Endothelial cell of umbilical vein (primary cell): ENCODE results near the gene PNLIP. TPM values are rescaled to one million over a fixed set of nuclear protein-coding genes. Genes with fewer than 3 reads are reported as not detected.

ENCODE experiments used
- BruUV-seq: library from RNA; stranded (reverse); fragments of 400-500 nt; replicated peaks from 2 replicates; lab custom pipeline; 2021; lab: Mats Ljungman, UMichigan
- CTCF ChIA-PET: fragments of 300-600, 350-600 bp; sonication (Branson Sonifier 250); formaldehyde crosslinking; loops from one replicate; lab custom pipeline; 2021; ENCODE audit warnings: antibody characterized with exemption, inconsistent platforms; lab: Charles Lee
- POLR2A ChIA-PET: fragments of 300-600, 350-600 bp; sonication (Branson Sonifier 250); formaldehyde crosslinking; loops from one replicate; lab custom pipeline; 2021; ENCODE audit warnings: antibody characterized with exemption, inconsistent platforms; lab: Charles Lee
- DNase-seq: peaks from one replicate; pipeline ENCODE4 v3.0.0-alpha.2; 2011; ENCODE audit warnings: low read depth, low spot score
- FAIRE-seq: peaks from 2 replicates; lab custom pipeline; 2011; peaks lifted over from hg19 to GRCh38; lab: Jason Lieb, UNC
- H2AFZ ChIP-seq: 2 replicates; pipeline ENCODE4 v1.6.0; 2012; ENCODE audit warnings: low read depth, low read length, control low read depth, inconsistent platforms
- H3K27ac ChIP-seq: 2 replicates; pipeline ENCODE4 v1.5.1; 2011; ENCODE audit warnings: low read depth, mild to moderate bottlenecking, control low read depth, low read length, moderate library complexity; ENCODE audit not compliant: insufficient read depth
- H3K27me3 ChIP-seq, 2 experiments: 2 replicates each; pipeline versions ENCODE4 v1.6.0 to v1.6.1; 2011; ENCODE audit warnings: low read length in 2 of 2, mixed read lengths in 1 of 2; ENCODE audit not compliant: control insufficient read depth in 2 of 2, insufficient read depth in 2 of 2
- H3K36me3 ChIP-seq, 2 experiments: 2 replicates in 1 of 2; 3 replicates in 1 of 2; pipeline ENCODE4 v1.5.1; 2011; ENCODE audit warnings: low read length in 2 of 2, mild to moderate bottlenecking in 1 of 2, moderate library complexity in 1 of 2; ENCODE audit not compliant: control insufficient read depth in 2 of 2, insufficient read depth in 2 of 2; ENCODE audit errors: extremely low read depth in 1 of 2
- H3K4me1 ChIP-seq: 3 replicates; pipeline ENCODE4 v1.5.1; 2011; ENCODE audit warnings: mild to moderate bottlenecking, low read length; ENCODE audit not compliant: control insufficient read depth, insufficient read depth; ENCODE audit errors: extremely low read depth
- H3K4me2 ChIP-seq: 2 replicates; pipeline ENCODE4 v1.6.1; 2011; ENCODE audit warnings: low read length, control low read depth, mixed read lengths; ENCODE audit not compliant: insufficient read depth
- H3K4me3 ChIP-seq, 3 experiments: fragments of 200-600 bp in 1 of 3; sonication (generic), shearing (Covaris generic) in 1 of 3; replicated peaks in 1 of 3; 2 replicates each; pipeline ENCODE4 v1.5.1; 2011 to 2016; ENCODE audit warnings: control low read depth in 3 of 3, low read length in 3 of 3, mild to moderate bottlenecking in 2 of 3, inconsistent platforms in 1 of 3, low read depth in 1 of 3, moderate library complexity in 1 of 3; ENCODE audit not compliant: insufficient read depth in 1 of 3
- H3K79me2 ChIP-seq: 2 replicates; pipeline ENCODE4 v1.6.0; 2012; ENCODE audit warnings: low read length, inconsistent platforms; ENCODE audit not compliant: control insufficient read depth, insufficient read depth
- H3K9ac ChIP-seq: replicated peaks from 2 replicates; pipeline ENCODE3; 2011; ENCODE audit warnings: low read length, control low read depth; ENCODE audit not compliant: insufficient read depth; ENCODE audit errors: extremely low read depth
- H3K9me1 ChIP-seq: replicated peaks from 3 replicates; pipeline ENCODE4 v1.6.0; 2011; ENCODE audit warnings: mild to moderate bottlenecking, low read length; ENCODE audit not compliant: control insufficient read depth, insufficient read depth; ENCODE audit errors: extremely low read depth
- H3K9me3 ChIP-seq: replicated peaks from 2 replicates; pipeline ENCODE4 v1.5.1; 2012; ENCODE audit warnings: low read length, inconsistent platforms; ENCODE audit not compliant: control insufficient read depth, insufficient read depth
- H4K20me1 ChIP-seq: replicated peaks from 2 replicates; pipeline ENCODE3; 2011; ENCODE audit warnings: mild to moderate bottlenecking, low read length; ENCODE audit not compliant: control insufficient read depth, insufficient read depth; ENCODE audit errors: extremely low read depth
- EZH2 ChIP-seq: IDR thresholded peaks from 2 replicates; pipeline ENCODE4 v1.6.1; 2012; ENCODE audit warnings: borderline replicate concordance, low read depth, mild to moderate bottlenecking, moderate library complexity, low read length, inconsistent platforms; ENCODE audit not compliant: severe bottlenecking
- FOS ChIP-seq: IDR thresholded peaks from 2 replicates; pipeline ENCODE4 v1.6.1; 2011; ENCODE audit warnings: mild to moderate bottlenecking, low read length, moderate library complexity, borderline replicate concordance; ENCODE audit not compliant: insufficient read depth
- GATA2 ChIP-seq: IDR thresholded peaks from 2 replicates; pipeline ENCODE4 v1.7.0; 2011; ENCODE audit warnings: low read depth, mild to moderate bottlenecking, moderate library complexity, mixed read lengths, low read length; ENCODE audit not compliant: insufficient read length, insufficient read depth
- JUN ChIP-seq: IDR thresholded peaks from 2 replicates; pipeline ENCODE4 v1.6.1; 2011; ENCODE audit warnings: borderline replicate concordance, low read depth; ENCODE audit not compliant: insufficient read length, insufficient read depth
- MYC ChIP-seq: IDR thresholded peaks from one replicate; pipeline ENCODE4 v1.6.1; 2011; ENCODE audit warnings: mild to moderate bottlenecking, low read depth, low read length
- POLR2A ChIP-seq: IDR thresholded peaks from 2 replicates; pipeline ENCODE4 v1.6.1; 2012; ENCODE audit warnings: low read depth, mild to moderate bottlenecking, control low read depth, low read length
- POLR2AphosphoS5 ChIP-seq: IDR thresholded peaks from 2 replicates; pipeline ENCODE4 v1.6.1; 2012; ENCODE audit warnings: low read depth, mild to moderate bottlenecking, control low read depth, low read length, moderate library complexity; ENCODE audit not compliant: insufficient read depth
- dilution Hi-C: fragments of 300-500 bp; cut with MboI; formaldehyde crosslinking; loops from one replicate; pipeline ENCODE4 v1.15.0; 2019; ENCODE audit warnings: low sequenced_read_pairs; ENCODE audit not compliant: extremely low pct_ligation_motif_present
- intact Hi-C: fragments of 100-400 bp; cut with micrococcal nuclease; formaldehyde crosslinking; loops from one replicate; pipeline ENCODE4 v1.10.0; 2022
- polyA plus RNA-seq, 4 experiments: library from polyadenylated mRNA; depleted of rRNA in 3 of 4; stranded (reverse) in 3 of 4; unstranded in 1 of 4; fragments of >200 nt; gene quantifications; 2 replicates each; pipeline versions ENCODE4 v1.2.1 to v1.2.3, GENCODE V29; 2011 to 2012; ENCODE audit warnings: missing spikeins in 1 of 4
- total RNA-seq: library from RNA; stranded (reverse); gene quantifications from 2 replicates; pipeline ENCODE4 v1.2.3, GENCODE V29; 2021
- TF ChIP-seq, protein P1 (sequence below): IDR thresholded peaks from 2 replicates; pipeline ENCODE4 v1.6.1; 2011; ENCODE audit not compliant: insufficient read depth, insufficient read length
- TF ChIP-seq, protein P2 (sequence below), 2 donors: IDR thresholded peaks; 1 replicate in 1 of 2; 2 replicates in 1 of 2; pipeline ENCODE4 v1.5.1; 2011; ENCODE audit warnings: low read length in 2 of 2, mild to moderate bottlenecking in 2 of 2, moderate library complexity in 2 of 2, control low read depth in 1 of 2, inconsistent platforms in 1 of 2, low read depth in 1 of 2; ENCODE audit not compliant: insufficient read depth in 1 of 2; ENCODE audit errors: extremely low read depth in 1 of 2

Gene PNLIP
- total and polyA plus RNA-seq, 2 donors (not counting 3 experiments of a cell fraction or from before 2014, with no cell fraction given), result not detected

DNA sequence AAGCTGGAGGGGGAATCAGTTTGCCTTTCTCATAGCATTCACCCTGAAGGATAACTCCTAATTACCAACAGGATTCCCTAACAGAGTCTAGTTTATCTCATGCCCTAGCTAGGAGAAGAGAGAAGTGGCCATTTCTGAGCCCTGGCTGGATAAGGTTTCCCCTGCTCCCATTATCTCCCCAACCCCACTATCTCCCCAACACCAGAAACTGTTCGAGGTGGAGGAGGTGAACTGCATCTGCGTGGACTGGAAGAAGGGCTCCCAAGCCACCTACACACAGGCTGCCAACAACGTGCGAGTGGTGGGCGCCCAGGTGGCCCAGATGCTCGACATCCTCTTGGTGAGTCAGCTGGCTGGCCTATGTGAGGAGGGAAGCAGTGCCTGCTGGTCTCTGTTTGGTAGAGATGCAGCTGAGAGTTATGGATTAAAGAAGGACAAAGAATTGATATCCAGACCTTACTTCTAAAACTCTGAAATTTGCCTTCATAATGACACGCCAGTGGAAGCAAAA is 48.8 kb downstream of the PNLIP start:
- CTCF ChIA-PET, result no interaction called here
- intact Hi-C loops, result no loop called here
- no peak for DNase-seq
- H3K27me3 ChIP-seq, result no peaks in the 10 kb centered on the region
- no peak overlapping the region for H2AFZ ChIP-seq
- FAIRE-seq, result no peak
- no peaks in the 10 kb centered on the region for H4K20me1 ChIP-seq
- H3K4me1 ChIP-seq, result no peaks in the 10 kb centered on the region
- POLR2A ChIA-PET, result no interaction called here
- dilution Hi-C loops, result no loop called here
- H3K79me2 ChIP-seq, result no peaks in the 10 kb centered on the region
- TF ChIP-seq, protein P1, sequence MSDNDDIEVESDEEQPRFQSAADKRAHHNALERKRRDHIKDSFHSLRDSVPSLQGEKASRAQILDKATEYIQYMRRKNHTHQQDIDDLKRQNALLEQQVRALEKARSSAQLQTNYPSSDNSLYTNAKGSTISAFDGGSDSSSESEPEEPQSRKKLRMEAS, result no peak
- TF ChIP-seq JUN (no peak), GATA2 (no peak), POLR2A (no peak), EZH2 (no peak), FOS (no peak), MYC (no peak), POLR2AphosphoS5 (no peak)
- TF ChIP-seq, protein P2, sequence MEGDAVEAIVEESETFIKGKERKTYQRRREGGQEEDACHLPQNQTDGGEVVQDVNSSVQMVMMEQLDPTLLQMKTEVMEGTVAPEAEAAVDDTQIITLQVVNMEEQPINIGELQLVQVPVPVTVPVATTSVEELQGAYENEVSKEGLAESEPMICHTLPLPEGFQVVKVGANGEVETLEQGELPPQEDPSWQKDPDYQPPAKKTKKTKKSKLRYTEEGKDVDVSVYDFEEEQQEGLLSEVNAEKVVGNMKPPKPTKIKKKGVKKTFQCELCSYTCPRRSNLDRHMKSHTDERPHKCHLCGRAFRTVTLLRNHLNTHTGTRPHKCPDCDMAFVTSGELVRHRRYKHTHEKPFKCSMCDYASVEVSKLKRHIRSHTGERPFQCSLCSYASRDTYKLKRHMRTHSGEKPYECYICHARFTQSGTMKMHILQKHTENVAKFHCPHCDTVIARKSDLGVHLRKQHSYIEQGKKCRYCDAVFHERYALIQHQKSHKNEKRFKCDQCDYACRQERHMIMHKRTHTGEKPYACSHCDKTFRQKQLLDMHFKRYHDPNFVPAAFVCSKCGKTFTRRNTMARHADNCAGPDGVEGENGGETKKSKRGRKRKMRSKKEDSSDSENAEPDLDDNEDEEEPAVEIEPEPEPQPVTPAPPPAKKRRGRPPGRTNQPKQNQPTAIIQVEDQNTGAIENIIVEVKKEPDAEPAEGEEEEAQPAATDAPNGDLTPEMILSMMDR (IDR thresholded peaks at IDR 0.05; ENCODE audit: extremely low read depth in 1 of 2, insufficient read depth in 1 of 2, low read depth in 1 of 2, low read length in 2 of 2), result no peak
- H3K4me2 ChIP-seq, result no peak overlapping the region
- BruUV-seq, result no TSS peak
- no peak overlapping the region for H3K9ac ChIP-seq
- H3K9me1 ChIP-seq, result no peaks in the 10 kb centered on the region
- no peaks in the 10 kb centered on the region for H3K9me3 ChIP-seq
- H3K36me3 ChIP-seq, result no peaks in the 10 kb centered on the region
- H3K27ac ChIP-seq, result no peak overlapping the region
- H3K4me3 ChIP-seq, result no peak overlapping the region
